Activated naive CD4-positive, alpha-beta T cell treated with Interleukin-2 at 50 U/mL for 16 hours (primary cell): ENCODE measurements around the gene CCNB1.
"Not testable (repeated sequence)": the region's sequence is repeated elsewhere in the genome, so short reads cannot be mapped to it uniquely, and the experiment has no call there.

ENCODE experiments used
- DNase-seq: peaks from one replicate; pipeline ENCODE4 v3.0.0-alpha.2; 2020

Gene CCNB1

GRCh38 chr5:69166686-69167492 lies at the start of gene CCNB1:
Gene CCNB1, plus strand, starts transcription at chr5:69167150. Its CDS starts 113 bp downstream, at chr5:69167263.
- peak; percentile 99 for DNase-seq

- no peak for DNase-seq
These were observed 37.5 kb upstream of the CCNB1 start for GRCh38 chr5:69129413-69129812.

GRCh38 chr5:69130241-69130640 lies 36.7 kb upstream of the CCNB1 start:
- no peak for DNase-seq

DNA sequence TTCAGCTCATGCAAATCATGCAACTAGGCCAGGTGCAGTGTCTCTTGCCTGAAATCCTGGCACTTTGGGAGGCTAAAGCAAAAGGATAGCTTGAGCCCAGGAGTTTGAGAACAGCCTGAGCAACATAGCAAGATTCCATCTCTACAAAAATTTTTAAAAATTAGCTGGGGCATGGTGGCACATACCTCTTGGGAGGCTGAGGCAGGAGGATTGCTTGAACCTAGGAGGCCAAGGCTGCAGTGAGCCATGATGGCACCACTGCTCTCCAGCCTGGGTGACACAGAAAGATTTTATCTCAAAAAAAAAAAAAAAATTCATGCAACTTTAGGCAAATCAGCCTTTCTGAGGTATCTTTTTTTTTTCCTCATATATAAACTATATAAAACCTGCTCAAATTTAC lies 35.6 kb upstream of the CCNB1 start:
- DNase-seq = no peak

GRCh38 chr5:69134126-69134525 lies 32.8 kb upstream of the CCNB1 start:
- DNase-seq = no peak

- DNase-seq = no peak
These were observed 30.7 kb upstream of the CCNB1 start for GRCh38 chr5:69136293-69136692.

DNA sequence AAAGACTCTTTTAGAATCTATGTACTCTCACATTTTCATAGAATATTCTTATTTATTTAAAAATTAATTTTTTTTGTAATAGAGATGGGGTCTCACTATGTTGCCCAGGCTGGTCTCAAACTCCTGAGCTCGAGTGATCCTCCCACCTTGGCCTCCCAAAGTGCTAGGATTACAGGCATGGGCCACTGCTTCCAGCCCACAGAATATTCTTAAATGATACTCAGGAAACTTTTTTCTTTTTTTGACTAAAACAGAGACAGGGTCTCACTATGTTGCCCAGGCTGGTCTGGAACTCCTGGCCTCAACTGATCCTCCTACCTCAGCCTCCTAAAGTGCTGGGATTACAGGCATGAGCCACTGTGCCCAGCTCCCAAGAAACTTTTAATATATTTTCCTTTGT lies 29.7 kb upstream of the CCNB1 start:
- not testable (repeated sequence) for DNase-seq

GRCh38 chr5:69137807-69138206 lies 29.1 kb upstream of the CCNB1 start:
- no peak for DNase-seq

GRCh38 chr5:69138766-69139165 lies 28.2 kb upstream of the CCNB1 start:
- no peak for DNase-seq

DNA sequence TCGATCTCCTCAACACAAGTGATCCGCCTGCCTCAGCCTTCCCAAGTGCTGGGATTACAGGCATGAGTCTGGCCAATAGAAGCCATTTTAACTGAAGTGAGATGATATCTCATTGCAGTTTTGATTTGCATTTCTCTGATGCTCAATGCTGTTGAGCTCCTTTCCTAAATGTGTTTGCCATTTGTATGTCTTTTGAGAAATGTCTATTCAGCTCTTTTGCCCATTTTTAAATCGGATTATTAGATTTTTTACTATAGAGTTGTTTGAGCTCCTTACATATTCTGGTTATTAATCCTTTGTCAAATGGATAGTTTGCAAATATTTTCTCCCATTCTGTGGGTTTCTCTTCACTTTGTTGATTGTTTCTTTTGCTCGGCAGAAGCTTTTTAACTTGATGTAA lies 26.7 kb upstream of the CCNB1 start:
- DNase-seq = not testable (repeated sequence)

DNA sequence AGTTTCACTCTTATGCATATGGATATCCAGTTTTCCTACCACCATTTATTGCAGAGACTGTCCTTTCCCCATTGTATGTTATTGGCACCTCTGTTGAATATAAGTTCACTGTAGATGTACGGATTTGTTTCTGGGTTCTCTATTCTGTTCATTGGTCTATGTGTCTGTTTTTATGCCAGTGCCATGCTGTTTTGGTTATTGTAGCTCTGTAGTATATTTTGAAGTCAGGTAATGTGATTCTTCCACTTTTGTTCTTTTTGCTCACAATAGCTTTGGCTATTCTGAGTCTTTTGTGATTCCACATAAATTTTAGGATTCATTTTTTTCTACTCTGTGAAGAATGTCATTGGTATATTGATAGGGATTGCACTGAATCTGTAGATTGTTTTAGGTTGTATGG lies 26.1 kb upstream of the CCNB1 start:
- no peak for DNase-seq

- not testable (repeated sequence) for DNase-seq
These were observed 18.4 kb upstream of the CCNB1 start for GRCh38 chr5:69148576-69148975.

GRCh38 chr5:69148981-69149675 lies 17.8 kb upstream of the CCNB1 start:
- no peak for DNase-seq

- DNase-seq = no peak
These were observed 17.3 kb upstream of the CCNB1 start for GRCh38 chr5:69149676-69150010.

DNA sequence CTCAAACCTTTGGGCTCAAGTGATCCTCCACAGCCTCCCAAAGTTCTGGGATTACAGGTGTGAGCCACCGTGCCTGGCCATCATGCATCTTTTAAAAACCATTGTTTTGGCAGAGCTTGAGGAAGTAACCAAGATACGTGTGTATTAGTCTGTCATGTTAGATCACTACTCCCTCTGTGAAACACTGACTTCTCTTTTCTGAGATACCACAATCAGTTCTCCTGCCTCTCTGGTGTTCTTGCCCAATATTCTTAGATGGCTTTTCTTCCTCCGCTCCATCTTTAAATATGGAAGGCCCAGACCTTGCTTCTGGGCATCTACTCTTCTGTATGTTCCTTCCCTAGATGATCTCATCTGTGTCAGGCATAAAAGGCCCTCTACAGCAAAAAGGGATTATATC lies 14.2 kb upstream of the CCNB1 start:
- no peak for DNase-seq

DNA sequence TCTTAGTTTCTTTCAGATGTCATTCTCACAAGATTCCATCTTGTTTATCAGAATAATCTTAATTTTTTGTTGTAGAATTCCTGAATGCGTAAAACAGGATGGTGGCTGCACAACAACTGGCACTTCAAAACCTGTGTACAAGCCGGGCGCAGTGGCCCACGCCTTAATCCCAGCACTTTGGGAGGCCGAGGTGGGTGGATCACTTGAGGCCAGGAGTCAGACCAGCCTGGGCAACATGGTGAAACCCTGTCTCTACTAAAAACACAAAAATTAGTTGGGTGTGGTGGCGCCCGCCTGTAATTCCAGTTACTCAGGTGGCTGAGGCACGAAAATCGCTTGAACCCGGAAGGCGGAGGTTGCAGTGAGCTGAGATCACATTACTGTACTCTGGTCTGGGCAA lies 10.5 kb upstream of the CCNB1 start:
- DNase-seq = no peak

GRCh38 chr5:69158039-69158438 lies 8.9 kb upstream of the CCNB1 start:
- no peak for DNase-seq

DNA sequence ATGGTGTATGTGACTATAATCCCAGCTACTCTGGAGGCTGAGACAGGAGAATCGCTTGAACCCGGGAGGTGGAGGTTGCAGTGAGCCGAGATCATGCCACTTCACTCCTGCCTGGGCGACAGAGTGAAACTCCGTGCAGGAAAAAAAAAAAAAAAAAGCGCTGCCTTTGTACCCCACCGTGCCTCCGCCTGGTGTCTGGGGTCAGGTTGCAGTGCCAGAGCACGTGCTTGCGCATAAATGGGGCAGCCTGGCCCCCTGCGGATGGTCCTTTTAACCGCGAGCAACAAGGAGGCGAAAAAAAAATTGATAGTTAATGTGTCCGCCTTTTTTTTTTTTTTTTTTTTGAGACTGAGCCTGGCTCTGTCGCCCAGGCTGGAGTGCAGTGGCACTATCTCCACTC lies 6.3 kb upstream of the CCNB1 start:
- no peak for DNase-seq

- no peak for DNase-seq
These were observed 524 bp downstream of the CCNB1 start for GRCh38 chr5:69167493-69167855.

GRCh38 chr5:69167929-69168328 lies 979 bp downstream of the CCNB1 start:
- DNase-seq = no peak

- no peak for DNase-seq
These were observed 3.5 kb downstream of the CCNB1 start for GRCh38 chr5:69170495-69170894.

- DNase-seq = no peak
These were observed 4.0 kb downstream of the CCNB1 start for GRCh38 chr5:69170969-69171368.

DNA sequence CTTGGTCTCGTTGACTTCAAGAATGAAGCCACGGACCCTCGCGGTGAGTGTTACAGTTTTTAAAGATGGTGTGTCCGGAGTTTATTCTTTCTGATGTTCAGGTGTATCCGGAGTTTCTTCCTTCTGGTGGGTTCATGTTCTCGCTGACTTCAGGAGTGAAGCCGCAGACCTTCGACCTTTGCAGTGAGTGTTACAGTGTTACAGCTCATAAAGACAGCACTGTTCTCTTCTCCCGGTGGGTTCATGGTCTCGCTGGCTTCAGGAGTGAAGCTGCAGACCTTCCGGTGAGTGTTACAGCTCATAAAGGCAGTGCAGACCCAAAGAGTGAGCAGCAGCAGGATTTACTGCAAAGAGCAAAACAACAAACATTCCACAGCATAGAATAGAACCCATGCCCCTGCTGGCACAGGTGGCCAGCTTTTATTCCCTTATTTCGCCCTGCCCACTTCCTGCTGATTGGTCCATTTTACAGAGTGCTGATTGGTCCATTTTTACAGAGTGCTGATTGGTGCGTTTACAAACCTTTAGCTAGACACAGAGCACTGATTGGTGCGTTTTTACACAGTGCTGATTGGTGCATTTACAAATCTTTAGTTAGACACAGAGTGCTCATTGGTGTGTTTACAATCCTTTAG lies 14.8 kb downstream of the CCNB1 start:
- DNase-seq = not testable (repeated sequence)

- no peak for DNase-seq
These were observed 17.7 kb downstream of the CCNB1 start for GRCh38 chr5:69184621-69185020.
